UCSD-AML1 (cell line): ENCODE results near the gene DAB1.

Experiments used
- DNase-seq: peaks from one replicate; lab custom pipeline; 2025; ENCODE audit not compliant: unreplicated experiment; lab: John Stamatoyannopoulos, UW

DAB1 gene

GRCh38 chr1:56992318-56993125 is 431.3 kb downstream of the DAB1 start:
- no peak for DNase-seq

GRCh38 chr1:56991576-56991975 is 432.3 kb downstream of the DAB1 start:
- no peak for DNase-seq

- no peak for DNase-seq
These were observed 437.5 kb downstream of the DAB1 start for GRCh38 chr1:56986397-56986796.

- DNase-seq = no peak
These were observed 438.0 kb downstream of the DAB1 start for GRCh38 chr1:56985857-56986256.

GRCh38 chr1:56983484-56983883 is 440.4 kb downstream of the DAB1 start:
- DNase-seq = no peak

- no peak for DNase-seq
These were observed 443.7 kb downstream of the DAB1 start for GRCh38 chr1:56979986-56980755.

GRCh38 chr1:56978819-56979218 is 445.0 kb downstream of the DAB1 start:
- no peak for DNase-seq

GRCh38 chr1:56977910-56978309 is 445.9 kb downstream of the DAB1 start:
- no peak for DNase-seq

GRCh38 chr1:56975446-56975845 is 448.4 kb downstream of the DAB1 start:
- no peak for DNase-seq

GRCh38 chr1:56973923-56974742 is 449.7 kb downstream of the DAB1 start:
- DNase-seq = no peak

- no peak for DNase-seq
These were observed 450.9 kb downstream of the DAB1 start for GRCh38 chr1:56972976-56973375.

- DNase-seq = no peak
These were observed 453.6 kb downstream of the DAB1 start for GRCh38 chr1:56970280-56970679.

GRCh38 chr1:56968878-56969495 is 454.9 kb downstream of the DAB1 start:
- DNase-seq = no peak

- no peak for DNase-seq
These were observed 455.7 kb downstream of the DAB1 start for GRCh38 chr1:56967900-56968832.

GRCh38 chr1:56967355-56967754 is 456.5 kb downstream of the DAB1 start:
- DNase-seq = no peak

- DNase-seq = no peak
These were observed 457.2 kb downstream of the DAB1 start for GRCh38 chr1:56966698-56966999.

- no peak for DNase-seq
These were observed 457.8 kb downstream of the DAB1 start, which contains the start of gene C8B for GRCh38 chr1:56965916-56966697. Gene C8B, minus strand, starts transcription at chr1:56966015. Its CDS starts 67 bp downstream, at chr1:56965948.

GRCh38 chr1:56965191-56965590 is 458.7 kb downstream of the DAB1 start:
- no peak for DNase-seq

- no peak for DNase-seq
These were observed 459.4 kb downstream of the DAB1 start for GRCh38 chr1:56964349-56965017.
